ENCODE measurements around the gene MOB3B. TPM values are rescaled to one million over a fixed set of nuclear protein-coding genes. Genes with fewer than 3 reads are reported as not detected.

Gene MOB3B
- total and polyA plus RNA-seq, 10 of the 15 experiments (the other 5 are each of a cell fraction or from before 2014, with no cell fraction given) = 0.44 to 2.7 (median 0.91) TPM

DNA sequence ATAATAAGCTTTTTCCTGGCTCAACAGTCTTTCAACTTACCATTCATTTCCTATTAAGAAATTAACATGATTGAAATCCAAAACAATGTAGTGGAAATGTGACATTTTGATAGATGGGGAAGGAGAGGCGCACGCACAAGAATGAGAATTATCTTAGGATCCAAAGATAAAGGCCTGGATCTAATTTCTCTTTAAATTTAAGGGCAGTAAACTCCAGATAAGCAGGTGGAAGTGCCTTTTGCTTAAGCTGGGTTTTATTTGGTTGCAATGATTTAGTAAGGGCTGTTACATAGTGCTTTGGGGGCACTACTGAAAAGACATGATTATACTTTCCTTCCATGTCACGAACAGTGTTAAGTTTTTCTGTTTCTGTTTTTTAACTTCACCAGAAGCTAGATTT is 250.0 kb downstream of the MOB3B start:
- no peaks in the 10 kb centered on the region for H3K36me3 ChIP-seq (ENCODE audit: control insufficient read depth in 2 of 2, insufficient read depth in 2 of 2, low read length in 1 of 2)
- TF ChIP-seq, protein P1, sequence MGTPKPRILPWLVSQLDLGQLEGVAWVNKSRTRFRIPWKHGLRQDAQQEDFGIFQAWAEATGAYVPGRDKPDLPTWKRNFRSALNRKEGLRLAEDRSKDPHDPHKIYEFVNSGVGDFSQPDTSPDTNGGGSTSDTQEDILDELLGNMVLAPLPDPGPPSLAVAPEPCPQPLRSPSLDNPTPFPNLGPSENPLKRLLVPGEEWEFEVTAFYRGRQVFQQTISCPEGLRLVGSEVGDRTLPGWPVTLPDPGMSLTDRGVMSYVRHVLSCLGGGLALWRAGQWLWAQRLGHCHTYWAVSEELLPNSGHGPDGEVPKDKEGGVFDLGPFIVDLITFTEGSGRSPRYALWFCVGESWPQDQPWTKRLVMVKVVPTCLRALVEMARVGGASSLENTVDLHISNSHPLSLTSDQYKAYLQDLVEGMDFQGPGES (IDR thresholded peaks at IDR 0.05) = no peak
- TF ChIP-seq YY1 (IDR thresholded peaks at IDR 0.05; ENCODE audit: low read depth, low read length) (no peak), KDM1A (IDR thresholded peaks at IDR 0.05; ENCODE audit: borderline replicate concordance) (no peak), HDAC6 (IDR thresholded peaks at IDR 0.05; ENCODE audit: unreplicated experiment) (no peak), RELA (IDR thresholded peaks at IDR 0.05; ENCODE audit: borderline replicate concordance, partially characterized antibody) (no peak), NFXL1 (IDR thresholded peaks at IDR 0.05; ENCODE audit: borderline replicate concordance) (no peak), SUZ12 (IDR thresholded peaks at IDR 0.05; ENCODE audit: unreplicated experiment) (no peak), FOS (IDR thresholded peaks at IDR 0.05; ENCODE audit: borderline replicate concordance, extremely low read depth, insufficient read length) (no peak), POLR2AphosphoS2 (IDR thresholded peaks at IDR 0.05; ENCODE audit: low read depth, low read length) (no peak), SP1 (IDR thresholded peaks at IDR 0.05; ENCODE audit: low read depth, low read length) (no peak), CREM (IDR thresholded peaks at IDR 0.05; ENCODE audit: low read depth) (no peak), NFYB (IDR thresholded peaks at IDR 0.05; ENCODE audit: insufficient read depth, low read depth, low read length) (no peak)
- TF ChIP-seq, protein P2, sequence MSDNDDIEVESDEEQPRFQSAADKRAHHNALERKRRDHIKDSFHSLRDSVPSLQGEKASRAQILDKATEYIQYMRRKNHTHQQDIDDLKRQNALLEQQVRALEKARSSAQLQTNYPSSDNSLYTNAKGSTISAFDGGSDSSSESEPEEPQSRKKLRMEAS (IDR thresholded peaks at IDR 0.05; ENCODE audit: low read depth, low read length) = no peak
- TF ChIP-seq, protein P3, sequence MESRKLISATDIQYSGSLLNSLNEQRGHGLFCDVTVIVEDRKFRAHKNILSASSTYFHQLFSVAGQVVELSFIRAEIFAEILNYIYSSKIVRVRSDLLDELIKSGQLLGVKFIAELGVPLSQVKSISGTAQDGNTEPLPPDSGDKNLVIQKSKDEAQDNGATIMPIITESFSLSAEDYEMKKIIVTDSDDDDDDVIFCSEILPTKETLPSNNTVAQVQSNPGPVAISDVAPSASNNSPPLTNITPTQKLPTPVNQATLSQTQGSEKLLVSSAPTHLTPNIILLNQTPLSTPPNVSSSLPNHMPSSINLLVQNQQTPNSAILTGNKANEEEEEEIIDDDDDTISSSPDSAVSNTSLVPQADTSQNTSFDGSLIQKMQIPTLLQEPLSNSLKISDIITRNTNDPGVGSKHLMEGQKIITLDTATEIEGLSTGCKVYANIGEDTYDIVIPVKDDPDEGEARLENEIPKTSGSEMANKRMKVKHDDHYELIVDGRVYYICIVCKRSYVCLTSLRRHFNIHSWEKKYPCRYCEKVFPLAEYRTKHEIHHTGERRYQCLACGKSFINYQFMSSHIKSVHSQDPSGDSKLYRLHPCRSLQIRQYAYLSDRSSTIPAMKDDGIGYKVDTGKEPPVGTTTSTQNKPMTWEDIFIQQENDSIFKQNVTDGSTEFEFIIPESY (IDR thresholded peaks at IDR 0.05) = no peak
- TF ChIP-seq, protein P4, sequence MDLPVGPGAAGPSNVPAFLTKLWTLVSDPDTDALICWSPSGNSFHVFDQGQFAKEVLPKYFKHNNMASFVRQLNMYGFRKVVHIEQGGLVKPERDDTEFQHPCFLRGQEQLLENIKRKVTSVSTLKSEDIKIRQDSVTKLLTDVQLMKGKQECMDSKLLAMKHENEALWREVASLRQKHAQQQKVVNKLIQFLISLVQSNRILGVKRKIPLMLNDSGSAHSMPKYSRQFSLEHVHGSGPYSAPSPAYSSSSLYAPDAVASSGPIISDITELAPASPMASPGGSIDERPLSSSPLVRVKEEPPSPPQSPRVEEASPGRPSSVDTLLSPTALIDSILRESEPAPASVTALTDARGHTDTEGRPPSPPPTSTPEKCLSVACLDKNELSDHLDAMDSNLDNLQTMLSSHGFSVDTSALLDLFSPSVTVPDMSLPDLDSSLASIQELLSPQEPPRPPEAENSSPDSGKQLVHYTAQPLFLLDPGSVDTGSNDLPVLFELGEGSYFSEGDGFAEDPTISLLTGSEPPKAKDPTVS (IDR thresholded peaks at IDR 0.05; ENCODE audit: low read depth, low read length) = no peak

More for the DNA sequence above, 250.0 kb downstream of the MOB3B start:
- no peaks in the 10 kb centered on the region for H4K20me1 ChIP-seq (ENCODE audit: control insufficient read depth, insufficient read depth)
- no peak overlapping the region for H3K4me3 ChIP-seq
- H3K4me1 ChIP-seq (ENCODE audit: control insufficient read depth, insufficient read depth, low read length) = no peaks in the 10 kb centered on the region
- no peak for DNase-seq (ENCODE audit: low read depth, low spot score)
- ChIA-PET SMC1A (ENCODE audit: uncharacterized antibody, unreplicated experiment) (interaction anchor here (0.9 to 1.5 kb wide), 2 partner anchors 12 to 248 kb away, joined by 3 to 6 read pairs; no protein-coding TSS in a partner anchor), POLR2A (no interaction called here), CTCF (interaction anchor here (0.6 to 1.9 kb wide), 10 partner anchors 8 to 866 kb away, joined by 3 to 10 read pairs (median 4); no protein-coding TSS in a partner anchor), RAD21 (ENCODE audit: unreplicated experiment) (no interaction called here)
- no peaks in the 10 kb centered on the region for H3K79me2 ChIP-seq (ENCODE audit: control insufficient read depth, insufficient read depth, low read length)
- no TSS peak for BruUV-seq (replicated peaks)
- FAIRE-seq = no peak
- H3K27ac ChIP-seq (ENCODE audit: control insufficient read depth, insufficient read depth) = no peak overlapping the region
- in situ Hi-C loops (cut with MboI) (loop anchor here (5.0 to 10.0 kb wide), 2 partner anchors 247 to 535 kb away; no protein-coding TSS in a partner anchor), intact Hi-C loops (cut with micrococcal nuclease; ENCODE audit: unreplicated experiment) (loop anchor here (5.0 kb wide), 1 partner anchor 537 kb away; no protein-coding TSS in a partner anchor)
- H3K9me3 ChIP-seq (replicated peaks; ENCODE audit: control insufficient read depth, insufficient read depth, low read length) = no peaks in the 10 kb centered on the region
- H3K27me3 ChIP-seq (replicated peaks in 1 of 2; ENCODE audit: control insufficient read depth in 2 of 2, insufficient read depth in 2 of 2, low read length in 1 of 2) = no peaks in the 10 kb centered on the region; a peak in 1 of 4 replicates
- no peak for ATAC-seq
- H2AFZ ChIP-seq (ENCODE audit: control insufficient read depth, low read depth, low read length) = no peak overlapping the region
- H3K9ac ChIP-seq (ENCODE audit: control insufficient read depth, insufficient read depth, low read length) = no peak overlapping the region
- H3K4me2 ChIP-seq (ENCODE audit: control insufficient read depth, insufficient read depth) = no peak overlapping the region
- WGBS (ENCODE audit: insufficient coverage, insufficient replicate concordance, low lambda C conversion rate, missing lambda C conversion rate) = 52% methylated on average over 3 of the region's 3 CpGs

Data from GM12878 (cell line).